B cell (primary cell): ENCODE measurements around the gene SHC3. TPM values are rescaled to one million over a fixed set of nuclear protein-coding genes. Genes with fewer than 3 reads are reported as not detected.

ENCODE experiments used
- ATAC-seq: fragments of 200-7000 bp; cut with Tn5 transposase; one replicate; pipeline ENCODE4 v1.10.0; 2021; ENCODE audit warnings: low read depth, mild to moderate bottlenecking, moderate number of reproducible peaks, moderate library complexity
- CTCF ChIA-PET: fragments of 350-600 bp; sonication (Branson Sonifier 250); formaldehyde crosslinking; loops from one replicate; lab custom pipeline; 2021; ENCODE audit warnings: antibody characterized with exemption, inconsistent platforms; lab: Charles Lee
- POLR2A ChIA-PET: fragments of 350-600 bp; sonication (Branson Sonifier 250); formaldehyde crosslinking; loops from one replicate; lab custom pipeline; 2021; ENCODE audit warnings: antibody characterized with exemption; lab: Charles Lee
- DNase-seq: peaks from one replicate; pipeline ENCODE4 v3.0.0; 2013
- H2AFZ ChIP-seq: 2 replicates; pipeline ENCODE4 v1.6.1; 2012; ENCODE audit warnings: mild to moderate bottlenecking, low read depth, low read length; ENCODE audit not compliant: insufficient read depth, poor library complexity, severe bottlenecking
- H3K27ac ChIP-seq, 2 donors: 1 replicate in 1 of 2; 2 replicates in 1 of 2; pipeline ENCODE4 v1.5.1; 2012 to 2013; ENCODE audit warnings: low read length in 2 of 2, mild to moderate bottlenecking in 2 of 2, moderate library complexity in 1 of 2
- H3K27me3 ChIP-seq, 4 experiments: fragments of 200-600 bp in 1 of 4; sonication (generic) in 1 of 4; replicated peaks in 1 of 4; 1 replicate in 2 of 4; 2 replicates in 2 of 4; pipeline versions ENCODE4 v1.6.1 to v1.7.0; 2013 to 2016; ENCODE audit warnings: low read length in 3 of 4, mild to moderate bottlenecking in 2 of 4, mixed read lengths in 1 of 4, moderate library complexity in 1 of 4; ENCODE audit not compliant: insufficient read depth in 4 of 4, control insufficient read depth in 3 of 4; ENCODE audit errors: control extremely low read depth in 1 of 4
- H3K36me3 ChIP-seq, 2 experiments: replicated peaks in 1 of 2; 1 replicate in 1 of 2; 2 replicates in 1 of 2; pipeline versions ENCODE4 v1.6.1 to v1.7.1; 2013; ENCODE audit warnings: low read length in 1 of 2; ENCODE audit not compliant: insufficient read depth in 2 of 2, control insufficient read depth in 1 of 2; ENCODE audit errors: control extremely low read depth in 1 of 2, extremely low read depth in 1 of 2
- H3K4me1 ChIP-seq, 2 donors: fragments of 200-600 bp in 1 of 2; sonication (generic) in 1 of 2; 1 replicate in 1 of 2; 2 replicates in 1 of 2; pipeline versions ENCODE4 v1.5.1 to v1.6.1; 2013 to 2017; ENCODE audit warnings: low read length in 2 of 2; ENCODE audit not compliant: control insufficient read depth in 2 of 2, insufficient read depth in 2 of 2
- H3K4me2 ChIP-seq: replicated peaks from 2 replicates; pipeline ENCODE3; 2012; ENCODE audit warnings: mild to moderate bottlenecking, low read depth, low read length; ENCODE audit not compliant: poor library complexity, severe bottlenecking
- H3K4me3 ChIP-seq, 5 experiments: fragments of 200-600 bp in 1 of 5; sonication (generic) in 1 of 5; 1 replicate in 3 of 5; 2 replicates in 2 of 5; pipeline versions ENCODE4 v1.5.1 to v1.7.0; 2011 to 2016; ENCODE audit warnings: low read length in 4 of 5, mild to moderate bottlenecking in 4 of 5, low read depth in 2 of 5, control low read depth in 1 of 5, moderate library complexity in 1 of 5; ENCODE audit not compliant: insufficient read depth in 1 of 5; ENCODE audit errors: control extremely low read depth in 1 of 5, extremely low read depth in 1 of 5
- H3K79me2 ChIP-seq: fragments of 200-600 bp; sonication (generic); one replicate; pipeline ENCODE4 v1.6.0; 2016; ENCODE audit warnings: low read length; ENCODE audit not compliant: control insufficient read depth, insufficient read depth
- H3K9ac ChIP-seq: fragments of 200-600 bp; sonication (generic); 2 replicates; pipeline ENCODE4 v1.6.1; 2017; ENCODE audit warnings: mild to moderate bottlenecking, low read length, moderate library complexity
- H3K9me3 ChIP-seq, 3 donors: one replicate each; pipeline versions ENCODE4 v1.6.1 to v1.7.1; 2013; ENCODE audit warnings: low read length in 2 of 3; ENCODE audit not compliant: control insufficient read depth in 2 of 3, insufficient read depth in 1 of 3; ENCODE audit errors: control extremely low read depth in 1 of 3
- H4K20me1 ChIP-seq: 2 replicates; pipeline ENCODE4 v1.6.0; 2012; ENCODE audit warnings: mild to moderate bottlenecking, low read length; ENCODE audit not compliant: insufficient read depth, control insufficient read depth, poor library complexity, severe bottlenecking
- H3K27ac Mint-ChIP-seq: one replicate; pipeline ENCODE4 v1.8.0; 2021; ENCODE audit warnings: mixed read lengths
- H3K27me3 Mint-ChIP-seq: one replicate; pipeline ENCODE4 v1.8.0; 2021; ENCODE audit warnings: mixed read lengths
- H3K4me1 Mint-ChIP-seq: one replicate; pipeline ENCODE4 v1.8.0; 2021; ENCODE audit warnings: mixed read lengths
- H3K4me3 Mint-ChIP-seq: one replicate; pipeline ENCODE4 v1.8.0; 2021; ENCODE audit warnings: mixed read lengths
- H3K9me3 Mint-ChIP-seq: one replicate; pipeline ENCODE4 v1.8.0; 2022; ENCODE audit warnings: mixed read lengths; ENCODE audit not compliant: insufficient read depth
- EZH2 ChIP-seq: IDR thresholded peaks from 2 replicates; pipeline ENCODE4 v1.6.1; 2012; ENCODE audit warnings: borderline replicate concordance, low read depth, mild to moderate bottlenecking, moderate library complexity, low read length; ENCODE audit not compliant: insufficient read depth, poor library complexity, severe bottlenecking
- WGBS: methylation state at CpG from one replicate; pipeline ENCODE4 v1.1.5; 2013; ENCODE audit warnings: missing lambda C conversion rate; ENCODE audit not compliant: insufficient coverage; 5-methylcytosine and 5-hydroxymethylcytosine counted together
- intact Hi-C: fragments of 100-400 bp; cut with micrococcal nuclease; formaldehyde crosslinking; loops from one replicate; pipeline ENCODE4 v1.10.0; 2022
- polyA plus RNA-seq: library from polyadenylated mRNA; depleted of rRNA; stranded (reverse); fragments of >200 nt; gene quantifications from 2 replicates; pipeline ENCODE4 v1.2.3, GENCODE V29; 2012
- total RNA-seq, 2 donors: library from RNA; stranded (reverse); fragments of 120-200 nt in 1 of 2; gene quantifications; 1 replicate in 1 of 2; 2 replicates in 1 of 2; pipeline versions ENCODE4 v1.2.3 to v1.2.4, GENCODE V29; 2013 to 2022
- TF ChIP-seq, protein P1 (sequence below): fragments of 200-600 bp; IDR thresholded peaks from one replicate; pipeline ENCODE4 v1.8.0; 2022; ENCODE audit warnings: antibody characterized with exemption, mild to moderate bottlenecking

SHC3 gene
- total and polyA plus RNA-seq, 2 donors (not counting 1 experiment from before 2014, with no cell fraction given), result 0.03 TPM; not detected in 1

DNA sequence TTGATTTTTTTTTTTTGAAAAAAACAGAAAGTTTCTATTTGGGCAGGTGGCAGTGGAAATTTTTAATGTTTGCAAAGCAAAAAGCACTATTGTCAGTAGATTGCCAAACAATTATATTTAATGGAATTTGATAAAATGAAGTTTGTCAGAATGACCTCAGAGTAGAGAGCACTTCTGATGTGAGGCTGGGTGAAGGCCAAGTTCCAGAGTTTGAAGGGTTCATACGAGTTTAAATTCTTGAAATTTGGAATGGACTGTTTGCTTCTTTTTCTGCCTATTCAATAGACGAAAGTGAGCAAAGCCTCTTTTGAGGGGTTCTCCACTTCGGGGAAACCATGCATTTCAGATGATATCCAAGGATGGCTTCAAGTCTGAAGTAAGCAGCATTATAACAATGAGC is 7.4 kb downstream of the SHC3 start:
- Mint-ChIP-seq H3K4me1 (no peaks in the 10 kb centered on the region), H3K27me3 (peaks cover 24% of the 10 kb centered on the region), H3K27ac (no peak overlapping the region), H3K4me3 (no peak overlapping the region), H3K9me3 (no peaks in the 10 kb centered on the region)
- Histone ChIP-seq H3K4me2 (no peak overlapping the region), H3K9ac (no peak overlapping the region), H3K27ac (no peak overlapping the region), H3K9me3 (no peaks in the 10 kb centered on the region), H3K27me3 (peaks cover 0 to 12% (median 7%) of the 10 kb centered on the region in 4 experiments), H4K20me1 (no peaks in the 10 kb centered on the region), H3K36me3 (no peaks in the 10 kb centered on the region), H2AFZ (no peak overlapping the region), H3K79me2 (no peaks in the 10 kb centered on the region), H3K4me1 (no peaks in the 10 kb centered on the region), H3K4me3 (no peak overlapping the region)
- TF ChIP-seq, protein P1, sequence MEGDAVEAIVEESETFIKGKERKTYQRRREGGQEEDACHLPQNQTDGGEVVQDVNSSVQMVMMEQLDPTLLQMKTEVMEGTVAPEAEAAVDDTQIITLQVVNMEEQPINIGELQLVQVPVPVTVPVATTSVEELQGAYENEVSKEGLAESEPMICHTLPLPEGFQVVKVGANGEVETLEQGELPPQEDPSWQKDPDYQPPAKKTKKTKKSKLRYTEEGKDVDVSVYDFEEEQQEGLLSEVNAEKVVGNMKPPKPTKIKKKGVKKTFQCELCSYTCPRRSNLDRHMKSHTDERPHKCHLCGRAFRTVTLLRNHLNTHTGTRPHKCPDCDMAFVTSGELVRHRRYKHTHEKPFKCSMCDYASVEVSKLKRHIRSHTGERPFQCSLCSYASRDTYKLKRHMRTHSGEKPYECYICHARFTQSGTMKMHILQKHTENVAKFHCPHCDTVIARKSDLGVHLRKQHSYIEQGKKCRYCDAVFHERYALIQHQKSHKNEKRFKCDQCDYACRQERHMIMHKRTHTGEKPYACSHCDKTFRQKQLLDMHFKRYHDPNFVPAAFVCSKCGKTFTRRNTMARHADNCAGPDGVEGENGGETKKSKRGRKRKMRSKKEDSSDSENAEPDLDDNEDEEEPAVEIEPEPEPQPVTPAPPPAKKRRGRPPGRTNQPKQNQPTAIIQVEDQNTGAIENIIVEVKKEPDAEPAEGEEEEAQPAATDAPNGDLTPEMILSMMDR, result no peak
- no peak for TF ChIP-seq EZH2
- ChIA-PET POLR2A (no interaction called here), CTCF (no interaction called here)
- intact Hi-C loops, result no loop called here
- DNase-seq, result no peak
- ATAC-seq, result no peak
- 80% methylated on average over 3 of the region's 3 CpGs for WGBS

DNA sequence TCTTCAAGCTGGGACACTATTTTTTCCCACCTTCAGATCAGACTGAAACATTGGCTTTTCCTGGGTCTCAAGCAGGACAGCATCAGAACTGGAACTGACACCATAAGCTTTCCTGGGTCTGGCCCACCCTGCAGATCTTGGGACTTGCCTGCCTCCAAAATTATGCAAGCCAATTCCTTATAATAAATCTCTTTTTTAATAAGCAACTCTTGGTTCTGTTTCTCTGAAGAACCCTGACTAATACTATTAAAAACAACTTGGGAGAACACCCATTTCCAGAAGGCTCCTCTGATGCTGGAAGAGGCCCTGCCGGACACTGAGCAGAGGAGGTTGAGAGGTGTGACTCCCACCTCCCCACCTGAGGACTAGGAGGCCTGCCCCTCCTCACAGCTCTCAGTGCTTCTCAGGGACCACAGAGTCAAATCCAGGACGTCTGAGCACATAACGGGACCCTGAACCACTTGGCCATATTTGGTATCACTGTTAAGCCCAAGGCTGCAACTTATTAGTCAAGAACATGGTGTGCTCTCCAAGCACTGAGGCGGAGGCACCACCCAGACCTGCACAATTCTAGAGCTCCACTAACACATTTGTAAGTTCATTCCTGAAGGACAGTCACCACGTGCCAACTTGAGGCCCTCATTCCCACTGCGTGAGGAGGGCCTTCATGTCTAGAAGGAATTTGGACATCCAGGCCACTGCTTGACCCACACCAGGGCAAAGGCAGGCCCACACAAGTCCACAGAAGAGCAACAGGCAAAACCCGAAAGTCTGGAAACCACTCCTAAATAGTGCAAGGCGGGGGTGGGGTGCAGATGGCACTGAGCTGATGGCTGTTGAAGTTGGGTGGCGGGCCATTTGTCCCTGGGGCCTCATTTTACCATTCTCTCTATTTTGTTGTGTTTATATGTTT is 9.5 kb downstream of the SHC3 start:
- H3K9me3 ChIP-seq, result no peaks in the 10 kb centered on the region
- TF ChIP-seq EZH2, result no peak
- TF ChIP-seq, protein P1, result no peak
- no peaks in the 10 kb centered on the region for H3K4me1 ChIP-seq
- Mint-ChIP-seq H3K27ac (no peak overlapping the region), H3K27me3 (peaks cover 24% of the 10 kb centered on the region), H3K4me1 (no peaks in the 10 kb centered on the region), H3K9me3 (no peaks in the 10 kb centered on the region), H3K4me3 (no peak overlapping the region)
- H2AFZ ChIP-seq, result no peak overlapping the region
- DNase-seq (no peak), ATAC-seq (no peak)
- CTCF ChIA-PET, result no interaction called here
- no peaks in the 10 kb centered on the region for H3K36me3 ChIP-seq
- no peak overlapping the region for H3K27ac ChIP-seq
- no peaks in the 10 kb centered on the region for H4K20me1 ChIP-seq
- peaks cover 0 to 9% (median 2%) of the 10 kb centered on the region in 4 experiments for H3K27me3 ChIP-seq
- intact Hi-C loops, result no loop called here
- H3K4me3 ChIP-seq, result no peak overlapping the region
- no peaks in the 10 kb centered on the region for H3K79me2 ChIP-seq
- H3K4me2 ChIP-seq, result no peak overlapping the region
- H3K9ac ChIP-seq, result no peak overlapping the region
- POLR2A ChIA-PET, result no interaction called here
- WGBS, result 94% methylated on average over 5 of the region's 9 CpGs
